GM12878 (cell line): ENCODE measurements around the gene NMNAT3.

Source experiments
- CTCF ChIP-seq, 3 experiments: IDR thresholded peaks in 2 of 3; conservative IDR thresholded peaks in 1 of 3; 2 replicates each; pipeline ENCODE4 v1.5.1; 2011; ENCODE audit warnings: low read depth in 3 of 3, low read length in 3 of 3, mild to moderate bottlenecking in 3 of 3, control low read depth in 2 of 3, moderate library complexity in 2 of 3, inconsistent platforms in 1 of 3, mixed read lengths in 1 of 3; ENCODE audit not compliant: control insufficient read depth in 2 of 3, insufficient read depth in 1 of 3; ENCODE audit errors: extremely low read depth in 1 of 3
- MYC ChIP-seq: IDR thresholded peaks from 2 replicates; pipeline ENCODE4 v1.6.1; 2011; ENCODE audit warnings: mild to moderate bottlenecking, low read length, moderate library complexity, inconsistent platforms; ENCODE audit not compliant: insufficient read depth, insufficient replicate concordance, insufficient read length, severe bottlenecking
- RB1 ChIP-seq: fragments of 450-650 bp; formaldehyde crosslinking; IDR thresholded peaks from 2 replicates; pipeline ENCODE4 v1.6.1; 2017; ENCODE audit warnings: mild to moderate bottlenecking, borderline replicate concordance
- RCOR1 ChIP-seq: conservative IDR thresholded peaks from 2 replicates; pipeline ENCODE4 v1.6.1; 2012; ENCODE audit warnings: low read depth, low read length, improper control_type of control experiment
- SIX5 ChIP-seq: IDR thresholded peaks from 2 replicates; pipeline ENCODE4 v1.6.1; 2011; ENCODE audit warnings: mild to moderate bottlenecking, low read depth, low read length, moderate library complexity; ENCODE audit not compliant: severe bottlenecking
- ZNF207 ChIP-seq: fragments of 450-650 bp; IDR thresholded peaks from 2 replicates; pipeline ENCODE4 v1.6.1; 2014; ENCODE audit warnings: antibody characterized with exemption, mild to moderate bottlenecking, borderline replicate concordance
- ZNF274 ChIP-seq: IDR thresholded peaks from one replicate; pipeline ENCODE4 v1.8.0; 2011; ENCODE audit not compliant: insufficient read length, insufficient read depth

GRCh38 chr3:139597947-139598346, 79.8 kb downstream of the NMNAT3 start:
- TF ChIP-seq CTCF (IDR thresholded peaks at IDR 0.05 in 2 of 3, conservative IDR thresholded peaks at IDR 0.05 in 1 of 3; ENCODE audit: control insufficient read depth in 2 of 3, extremely low read depth in 1 of 3, insufficient read depth in 1 of 3, low read depth in 3 of 3, low read length in 3 of 3), result no peak
- no peak for TF ChIP-seq SIX5
- no peak for TF ChIP-seq RCOR1
- no peak for TF ChIP-seq ZNF207
- no peak for TF ChIP-seq RB1
- no peak for TF ChIP-seq MYC
- TF ChIP-seq ZNF274, result no peak
